ENCODE data around the gene RFK.

RFK gene

DNA sequence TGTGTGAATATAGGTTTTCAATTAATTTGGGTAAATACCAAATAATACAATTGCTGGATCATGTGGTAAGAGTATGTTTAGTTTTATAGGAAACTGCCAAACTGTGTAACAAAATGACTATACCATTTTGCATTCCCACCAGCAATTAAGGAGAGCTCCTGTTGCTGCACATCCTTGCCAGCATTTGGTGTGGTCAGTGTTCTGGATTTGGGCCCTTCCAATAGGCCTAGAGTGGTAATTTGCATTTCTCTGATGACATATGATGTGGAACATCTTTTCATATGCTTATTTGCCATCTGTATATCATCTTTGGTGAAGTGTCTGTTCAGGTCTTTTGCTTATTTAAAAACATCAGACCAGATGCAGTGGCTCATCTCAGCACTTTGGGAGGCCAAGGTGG, 11.6 kb upstream of the RFK start:
- no peak for DNase-seq

GRCh38 chr9:76405340-76405739, 11.1 kb upstream of the RFK start:
- DNase-seq = no peak

- no peak for DNase-seq
These were observed 10.2 kb upstream of the RFK start for GRCh38 chr9:76404401-76404800.

DNA sequence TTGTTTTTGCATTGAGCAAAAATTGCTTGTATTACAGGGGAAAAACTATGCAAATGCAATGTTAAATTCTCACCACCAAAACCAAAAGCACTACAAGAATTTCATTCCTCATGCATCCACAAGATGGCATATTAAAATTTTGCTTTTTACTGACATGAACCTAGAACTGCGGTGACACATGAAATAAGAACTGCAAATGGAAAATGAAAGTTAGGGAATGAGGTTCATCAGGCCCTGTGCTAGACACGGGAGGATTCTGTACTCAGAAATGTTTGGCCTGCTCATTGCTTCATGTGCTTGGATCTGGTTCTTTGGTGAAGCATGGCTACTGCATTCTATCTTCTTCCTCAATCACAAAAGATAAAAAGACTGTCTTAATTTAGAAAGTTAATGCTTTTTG, 9.1 kb upstream of the RFK start:
- DNase-seq = peak; percentile 32

- DNase-seq = no peak
These were observed 7.5 kb upstream of the RFK start for GRCh38 chr9:76401580-76402354.

- no peak for DNase-seq
These were observed 7.0 kb upstream of the RFK start for GRCh38 chr9:76401176-76401575.

DNA sequence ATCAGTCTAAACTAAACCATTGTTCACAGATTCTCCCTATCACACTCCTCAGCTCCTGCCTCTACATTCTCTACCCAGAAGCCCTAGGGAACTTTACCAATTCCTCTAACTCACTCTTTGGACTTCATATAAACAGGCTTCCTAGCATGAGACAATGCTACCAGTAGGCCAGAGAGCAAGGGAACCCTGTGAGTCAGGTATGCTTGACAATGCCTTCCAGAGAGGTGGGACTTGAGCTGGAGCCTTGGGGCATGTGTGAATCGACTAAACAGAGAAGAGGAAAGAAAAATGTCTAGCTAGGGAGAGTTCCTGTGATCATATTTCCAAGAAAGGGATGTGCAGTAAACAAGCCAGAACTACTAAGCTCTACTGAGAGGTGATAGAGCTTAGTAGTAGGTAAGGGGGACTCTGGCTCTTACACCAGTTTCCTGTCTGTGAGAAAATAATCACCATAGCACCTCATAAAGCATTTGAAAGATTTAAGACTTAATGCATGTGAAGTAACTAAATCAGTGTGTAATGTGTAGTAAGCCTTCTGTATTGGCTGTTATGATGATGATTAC, 6.4 kb upstream of the RFK start:
- DNase-seq = no peak

DNA sequence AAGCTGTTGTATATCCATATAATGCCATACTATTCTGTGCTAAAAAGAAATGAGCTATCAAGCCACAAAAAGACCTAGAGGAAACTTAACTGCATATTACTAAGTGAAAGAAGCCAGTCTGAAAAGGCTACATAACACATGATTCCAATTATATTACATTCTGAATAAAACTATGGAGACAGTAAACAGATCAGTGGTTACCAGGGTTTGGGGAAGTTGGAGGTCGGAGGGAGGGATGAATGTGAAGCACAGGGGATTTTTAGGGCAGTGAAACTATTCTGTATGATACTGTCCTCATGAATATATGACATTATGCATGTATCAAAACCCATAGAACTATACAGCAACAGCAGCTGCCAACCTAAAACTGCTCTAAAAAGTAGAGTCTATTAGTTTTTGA, 5.6 kb upstream of the RFK start:
- no peak for DNase-seq

GRCh38 chr9:76396597-76396996, 2.4 kb upstream of the RFK start:
- no peak for DNase-seq

- no peak for DNase-seq
These were observed 1.9 kb upstream of the RFK start for GRCh38 chr9:76396144-76396543.

DNA sequence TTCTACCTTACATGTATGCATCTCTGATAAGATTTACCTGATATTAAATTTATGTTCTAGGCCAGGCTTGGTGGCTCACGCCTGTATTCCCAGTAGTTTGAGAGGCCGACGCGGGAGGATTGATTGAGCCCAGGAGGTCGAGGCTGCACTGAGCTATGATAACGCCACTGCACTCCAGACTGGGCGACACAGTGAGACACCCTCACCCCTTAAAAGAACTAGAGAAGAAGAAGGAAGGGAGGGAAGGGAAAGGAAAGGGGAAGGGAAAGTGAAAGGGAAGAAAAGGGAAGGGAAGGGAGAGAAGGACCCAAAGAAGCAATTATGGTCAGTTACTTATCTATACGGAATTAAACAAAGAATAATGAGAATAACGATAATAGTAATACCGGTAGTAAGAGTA, 1.2 kb upstream of the RFK start:
- DNase-seq = no peak

GRCh38 chr9:76394960-76395252, 680 bp upstream of the RFK start:
- no peak for DNase-seq

DNA sequence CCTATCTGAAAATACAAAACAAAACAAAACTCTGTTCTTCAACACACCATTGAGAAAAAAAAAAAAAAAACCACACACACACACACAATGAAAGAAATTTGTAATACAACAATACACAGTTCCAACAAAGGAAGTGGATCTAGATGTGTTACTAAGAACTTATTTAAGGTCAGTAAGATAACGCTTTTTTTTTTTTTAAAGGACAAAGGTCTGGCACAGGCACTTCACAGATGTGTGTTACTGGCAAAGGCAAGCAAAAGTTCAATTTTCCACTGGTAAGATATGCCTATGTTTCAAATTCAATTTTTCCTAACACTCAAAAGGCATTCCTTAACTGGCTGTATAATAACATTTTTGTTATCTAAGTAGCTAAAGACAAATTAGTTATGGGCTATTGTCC, 3.6 kb downstream of the RFK start:
- no peak for DNase-seq

- no peak for DNase-seq
These were observed 14.7 kb downstream of the RFK start for GRCh38 chr9:76379494-76379893.

GRCh38 chr9:76378367-76379073, 15.7 kb downstream of the RFK start:
- DNase-seq = no peak

DNA sequence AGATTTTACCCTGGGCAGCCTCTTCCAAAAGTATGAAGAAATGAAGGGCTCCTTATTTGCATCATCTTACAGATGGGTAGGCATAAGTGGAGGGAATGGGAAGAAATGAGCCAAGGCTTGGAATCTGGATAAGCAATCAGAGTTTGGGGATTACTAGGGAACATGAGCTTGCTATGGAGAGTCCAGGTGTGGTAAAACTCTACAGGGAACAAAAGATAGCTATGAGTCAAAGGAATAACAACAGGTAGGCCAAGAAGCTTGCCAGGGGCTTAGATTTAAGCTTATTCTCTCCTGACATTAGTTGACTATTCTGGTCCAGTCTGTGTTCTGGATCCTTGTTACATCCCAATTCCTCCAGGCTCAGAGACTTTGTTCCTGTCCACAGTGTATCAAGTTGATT, 16.4 kb downstream of the RFK start:
- DNase-seq = no peak

DNA sequence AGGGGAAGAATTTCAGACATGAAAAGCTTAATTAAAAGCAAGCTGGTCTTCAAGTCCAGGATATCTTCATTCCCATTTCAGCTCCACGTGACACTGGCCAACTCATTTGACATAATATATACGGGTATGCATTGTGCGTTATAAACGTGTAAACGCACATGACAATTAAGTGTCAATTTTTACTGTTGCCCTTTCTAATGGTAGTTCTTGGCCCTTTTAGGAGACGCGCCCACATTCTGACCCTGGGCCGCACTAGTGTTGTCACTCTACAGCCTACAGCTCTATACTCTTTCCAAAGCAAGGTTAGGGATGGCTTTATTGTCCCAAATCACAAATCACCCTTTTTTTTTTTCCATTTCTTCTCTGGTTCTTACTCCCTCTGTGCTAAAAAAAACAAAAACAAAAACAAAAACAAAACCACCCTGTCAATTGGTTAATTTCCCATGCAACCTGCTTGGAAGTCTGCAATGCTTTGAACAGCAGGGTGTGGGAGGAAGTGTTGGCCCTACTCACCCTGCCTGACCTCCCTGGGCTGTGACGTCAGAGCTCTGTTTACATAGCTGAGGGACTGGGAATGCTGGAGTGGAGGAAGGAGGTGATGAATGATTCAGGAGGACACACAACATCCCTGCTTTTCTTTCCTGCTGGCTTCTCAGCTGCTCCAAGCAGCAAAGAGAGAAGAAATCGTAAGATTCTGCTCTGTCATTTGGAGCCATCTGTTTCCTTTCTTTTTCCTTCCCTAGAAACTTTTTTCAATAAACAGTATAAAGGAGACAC, 19.3 kb downstream of the RFK start:
- DNase-seq = no peak

DNA sequence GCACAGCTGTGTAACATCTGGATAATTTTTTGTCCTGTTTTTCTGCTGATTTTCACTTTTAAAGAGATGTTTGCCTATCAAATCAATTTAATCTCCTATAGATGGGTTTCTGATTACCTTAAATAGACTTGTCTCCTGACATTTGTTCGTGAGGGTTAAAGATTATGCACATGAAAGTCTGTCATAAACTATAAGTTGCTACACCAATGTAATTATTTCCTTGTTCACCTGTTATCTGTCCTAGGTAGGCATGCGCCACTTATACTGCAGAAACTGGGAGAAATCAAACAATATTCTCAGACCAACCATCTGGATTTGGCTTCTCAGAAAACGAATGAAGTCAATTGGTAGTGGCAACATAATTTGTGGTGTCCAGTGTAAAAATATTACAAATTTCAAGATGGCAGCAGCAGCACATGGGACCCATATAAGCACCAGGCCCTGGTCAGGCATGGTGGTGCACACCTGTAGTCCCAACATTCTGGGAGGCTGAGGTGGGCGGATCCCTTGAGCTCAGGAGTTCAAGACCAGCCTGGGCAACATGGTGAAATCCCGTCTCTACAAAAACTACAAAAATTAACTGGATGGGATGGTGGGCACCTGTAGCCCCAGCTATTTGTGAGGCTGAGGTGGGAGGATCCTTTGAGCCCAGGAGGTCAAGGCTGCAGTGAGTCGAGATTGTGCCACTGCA, 20.3 kb downstream of the RFK start:
- no peak for DNase-seq

- DNase-seq = no peak
These were observed 20.9 kb downstream of the RFK start for GRCh38 chr9:76373173-76373783.

DNA sequence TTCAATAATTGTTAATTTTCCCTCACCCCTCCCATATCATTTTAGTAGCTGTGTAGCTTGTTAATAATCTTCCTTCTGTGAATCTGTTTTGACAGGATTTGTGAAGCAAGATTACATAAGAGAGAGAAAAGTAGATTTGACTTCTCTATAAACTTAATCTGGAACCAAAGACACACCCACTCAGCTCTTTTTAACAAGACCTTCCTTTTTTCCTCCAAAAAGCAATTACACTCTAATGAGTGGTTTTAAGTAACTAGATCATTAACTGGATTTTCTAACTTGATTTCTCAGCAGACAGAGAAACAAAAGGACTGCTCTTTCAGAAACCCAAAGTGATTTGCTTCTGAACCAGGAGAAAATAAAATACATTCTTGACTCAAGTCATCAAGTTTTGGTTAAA, 21.9 kb downstream of the RFK start:
- no peak for DNase-seq

- DNase-seq = no peak
These were observed 22.3 kb downstream of the RFK start for GRCh38 chr9:76371901-76372300.

- DNase-seq = no peak
These were observed 23.7 kb downstream of the RFK start for GRCh38 chr9:76370396-76371023.

All from amniotic stem cell (primary cell).